H1 (cell line): Measurements from ENCODE around the gene GPC3. TPM values are rescaled to one million over a fixed set of nuclear protein-coding genes. Genes with fewer than 3 reads are reported as not detected.

ENCODE experiments used
- CTCF ChIA-PET: fragments of 300-600 bp; sonication (Branson Sonifier 250); formaldehyde crosslinking; loops from one replicate; lab custom pipeline; 2021; ENCODE audit not compliant: partially characterized antibody; lab: Charles Lee
- POLR2A ChIA-PET: fragments of 300-600 bp; sonication (Branson Sonifier 250); formaldehyde crosslinking; loops from one replicate; lab custom pipeline; 2021; ENCODE audit warnings: inconsistent platforms; ENCODE audit not compliant: partially characterized antibody; lab: Charles Lee
- DNase-seq, 2 experiments: peaks; one replicate each; pipeline versions ENCODE4 v3.0.0 to v3.0.0-alpha.2; 2010 to 2022; ENCODE audit warnings: low spot score in 2 of 2, low read depth in 1 of 2, mixed read lengths in 1 of 2
- FAIRE-seq: peaks from 2 replicates; lab custom pipeline; 2011; peaks lifted over from hg19 to GRCh38; lab: Jason Lieb, UNC
- H2AFZ ChIP-seq: 2 replicates; pipeline ENCODE4 v1.8.1; 2012; ENCODE audit warnings: low read length, inconsistent platforms
- H2AK5ac ChIP-seq: 2 replicates; pipeline ENCODE4 v1.6.1; 2013; ENCODE audit warnings: low read depth, low read length
- H2BK120ac ChIP-seq: replicated peaks from 2 replicates; pipeline ENCODE3; 2013; ENCODE audit warnings: low read depth, low read length, inconsistent platforms
- H2BK12ac ChIP-seq: 2 replicates; pipeline ENCODE4 v1.6.1; 2013; ENCODE audit warnings: low read depth, low read length
- H2BK15ac ChIP-seq: 2 replicates; pipeline ENCODE4 v1.6.1; 2013; ENCODE audit warnings: low read length
- H2BK20ac ChIP-seq: 2 replicates; pipeline ENCODE4 v1.6.1; 2013; ENCODE audit warnings: low read length
- H2BK5ac ChIP-seq: 2 replicates; pipeline ENCODE4 v1.6.1; 2013; ENCODE audit warnings: low read depth, low read length
- H3K14ac ChIP-seq: 2 replicates; pipeline ENCODE4 v1.6.1; 2013; ENCODE audit warnings: inconsistent platforms; ENCODE audit not compliant: insufficient read length
- H3K18ac ChIP-seq: 2 replicates; pipeline ENCODE4 v1.6.1; 2013; ENCODE audit warnings: low read length; ENCODE audit errors: extremely low read depth
- H3K23ac ChIP-seq: 2 replicates; pipeline ENCODE4 v1.6.1; 2013; ENCODE audit warnings: inconsistent platforms; ENCODE audit not compliant: insufficient read length
- H3K23me2 ChIP-seq: 2 replicates; pipeline ENCODE4 v1.6.1; 2013; ENCODE audit warnings: low read depth, low read length
- H3K27ac ChIP-seq: 2 replicates; pipeline ENCODE4 v1.6.1; 2011; ENCODE audit warnings: low read depth, low read length, inconsistent platforms
- H3K27me3 ChIP-seq, 4 experiments: replicated peaks in 1 of 4; 1 replicate in 1 of 4; 2 replicates in 3 of 4; pipeline versions ENCODE4 v1.6.1 to v1.8.1; 2011 to 2013; ENCODE audit warnings: low read length in 3 of 4, mild to moderate bottlenecking in 3 of 4, inconsistent platforms in 2 of 4, mixed read lengths in 2 of 4, moderate library complexity in 1 of 4; ENCODE audit not compliant: control insufficient read depth in 3 of 4, insufficient read depth in 3 of 4; ENCODE audit errors: extremely low read depth in 1 of 4
- H3K36me3 ChIP-seq, 4 experiments: 2 replicates each; pipeline versions ENCODE4 v1.6.1 to v1.8.1; 2011 to 2013; ENCODE audit warnings: mild to moderate bottlenecking in 4 of 4, low read length in 3 of 4, moderate library complexity in 2 of 4, control low read depth in 1 of 4, inconsistent platforms in 1 of 4; ENCODE audit not compliant: insufficient read depth in 4 of 4, control insufficient read depth in 2 of 4
- H3K4ac ChIP-seq: replicated peaks from 2 replicates; pipeline ENCODE3; 2013; ENCODE audit warnings: low read length, low read depth, mixed read lengths, inconsistent platforms; ENCODE audit not compliant: insufficient read length
- H3K4me1 ChIP-seq, 4 experiments: replicated peaks in 1 of 4; 1 replicate in 1 of 4; 2 replicates in 3 of 4; pipeline versions ENCODE4 v1.6.1 to v1.8.1; 2011 to 2013; ENCODE audit warnings: low read length in 3 of 4, inconsistent platforms in 2 of 4, mixed read lengths in 1 of 4; ENCODE audit not compliant: insufficient read depth in 4 of 4, control insufficient read depth in 3 of 4
- H3K4me2 ChIP-seq, 2 experiments: 2 replicates each; pipeline versions ENCODE4 v1.6.1 to v1.8.1; 2011 to 2013; ENCODE audit warnings: low read depth in 2 of 2, low read length in 2 of 2, control low read depth in 1 of 2, inconsistent platforms in 1 of 2, mild to moderate bottlenecking in 1 of 2; ENCODE audit not compliant: insufficient read depth in 1 of 2
- H3K4me3 ChIP-seq, 4 experiments: fragments of 200-600, 300-600 bp in 1 of 4; sonication (generic), shearing (Covaris generic), sonication (Bioruptor Twin) in 1 of 4; 2 replicates each; pipeline versions ENCODE4 v1.5.1 to v1.8.1; 2011 to 2016; ENCODE audit warnings: low read length in 4 of 4, low read depth in 3 of 4, control low read depth in 2 of 4, inconsistent platforms in 2 of 4, mild to moderate bottlenecking in 2 of 4, mixed read lengths in 1 of 4, moderate library complexity in 1 of 4; ENCODE audit not compliant: insufficient read depth in 2 of 4; ENCODE audit errors: extremely low read depth in 1 of 4
- H3K56ac ChIP-seq: replicated peaks from 2 replicates; pipeline ENCODE3; 2013; ENCODE audit warnings: low read depth, mild to moderate bottlenecking, mixed read lengths, low read length, inconsistent platforms; ENCODE audit not compliant: insufficient read length
- H3K79me1 ChIP-seq: 2 replicates; pipeline ENCODE4 v1.6.1; 2013; ENCODE audit warnings: low read depth, low read length, control low read depth
- H3K79me2 ChIP-seq, 2 experiments: 2 replicates each; pipeline versions ENCODE4 v1.6.1 to v1.8.1; 2012 to 2013; ENCODE audit warnings: low read length in 2 of 2, mild to moderate bottlenecking in 2 of 2, inconsistent platforms in 1 of 2; ENCODE audit not compliant: insufficient read depth in 2 of 2, control insufficient read depth in 1 of 2
- H3K9ac ChIP-seq, 4 experiments: replicated peaks in 1 of 4; 1 replicate in 1 of 4; 2 replicates in 3 of 4; pipeline versions ENCODE4 v1.6.1 to v1.8.1; 2011 to 2013; ENCODE audit warnings: low read depth in 3 of 4, low read length in 3 of 4, control low read depth in 2 of 4, mild to moderate bottlenecking in 2 of 4, moderate library complexity in 2 of 4, inconsistent platforms in 1 of 4; ENCODE audit errors: extremely low read depth in 1 of 4
- H3K9me3 ChIP-seq, 2 experiments: 2 replicates each; pipeline versions ENCODE4 v1.6.1 to v1.8.1; 2012 to 2013; ENCODE audit warnings: mild to moderate bottlenecking in 2 of 2, moderate library complexity in 2 of 2, control low read depth in 1 of 2, inconsistent platforms in 1 of 2, low read depth in 1 of 2, low read length in 1 of 2, mixed read lengths in 1 of 2; ENCODE audit not compliant: insufficient read depth in 2 of 2
- H4K20me1 ChIP-seq, 2 experiments: replicated peaks in 1 of 2; 2 replicates each; pipeline versions ENCODE3 to v1.8.1; 2011 to 2013; ENCODE audit warnings: inconsistent platforms in 2 of 2, low read length in 2 of 2, mild to moderate bottlenecking in 1 of 2; ENCODE audit not compliant: insufficient read depth in 2 of 2, control insufficient read depth in 1 of 2
- H4K5ac ChIP-seq: 2 replicates; pipeline ENCODE4 v1.6.1; 2013; ENCODE audit warnings: low read length, low read depth, mixed read lengths, inconsistent platforms; ENCODE audit not compliant: insufficient read length
- H4K8ac ChIP-seq: 2 replicates; pipeline ENCODE4 v1.8.0; 2013; ENCODE audit warnings: mild to moderate bottlenecking, moderate library complexity, low read length, inconsistent platforms; ENCODE audit not compliant: insufficient read depth; ENCODE audit errors: extremely low read depth
- H4K91ac ChIP-seq: replicated peaks from 2 replicates; pipeline ENCODE3; 2013; ENCODE audit warnings: low read length, mixed read lengths, inconsistent platforms; ENCODE audit not compliant: insufficient read length
- BRCA1 ChIP-seq: IDR thresholded peaks from 2 replicates; pipeline ENCODE4 v1.6.1; 2012; ENCODE audit warnings: low read depth, low read length, improper control_type of control experiment
- EP300 ChIP-seq, 2 experiments: IDR thresholded peaks; 1 replicate in 1 of 2; 2 replicates in 1 of 2; pipeline ENCODE4 v1.6.1; 2011 to 2012; ENCODE audit warnings: low read depth in 2 of 2, low read length in 2 of 2, mild to moderate bottlenecking in 2 of 2, borderline replicate concordance in 1 of 2, inconsistent platforms in 1 of 2, moderate library complexity in 1 of 2
- FOSL1 ChIP-seq: IDR thresholded peaks from 2 replicates; pipeline ENCODE4 v1.6.1; 2011; ENCODE audit warnings: mild to moderate bottlenecking, low read depth, low read length, moderate library complexity; ENCODE audit not compliant: insufficient read depth
- SAP30 ChIP-seq: fragments of 300-600 bp; sonication (generic); IDR thresholded peaks from 2 replicates; pipeline ENCODE4 v1.7.1; 2012; ENCODE audit warnings: low read length, moderate library complexity, mild to moderate bottlenecking, inconsistent platforms; ENCODE audit not compliant: insufficient read depth, insufficient replicate concordance
- SP4 ChIP-seq: IDR thresholded peaks from 2 replicates; pipeline ENCODE4 v1.6.1; 2012; ENCODE audit warnings: low read length, inconsistent platforms
- WGBS, 2 experiments: shearing (Covaris generic) in 1 of 2; methylation state at CpG; one replicate each; pipeline versions ENCODE4 v1.1.6 to v1.1.7; 2013 to 2015; ENCODE audit warnings: low lambda C conversion rate in 2 of 2, mixed read lengths in 2 of 2, inconsistent platforms in 1 of 2, low coverage in 1 of 2, missing lambda C conversion rate in 1 of 2; ENCODE audit not compliant: insufficient replicate concordance in 2 of 2, insufficient coverage in 1 of 2, insufficient read length in 1 of 2; ENCODE audit errors: extremely low coverage in 1 of 2, missing lambda C conversion rate in 1 of 2; 5-methylcytosine and 5-hydroxymethylcytosine counted together
- polyA plus RNA-seq, 7 experiments: library from polyadenylated mRNA; depleted of rRNA in 3 of 7; stranded (reverse) in 5 of 7; unstranded in 2 of 7; fragments of >200 nt in 5 of 7; fragments of 200-250 nt in 2 of 7; gene quantifications; 1 replicate in 5 of 7; 2 replicates in 1 of 7; 4 replicates in 1 of 7; pipeline versions ENCODE4 v1.2.1 to v1.2.3, GENCODE V29; 2011 to 2013; ENCODE audit warnings: missing spikeins in 2 of 7, mixed read lengths in 2 of 7
- total RNA-seq: library from RNA; stranded (reverse); fragmentation: NEBNext Ultra II Directional; extraction: Animal tissue kit (Norgen Biotek cat#: 25700); gene quantifications from 2 replicates; pipeline ENCODE4 v1.2.1, GENCODE V29; 2021

GPC3 gene
- total and polyA plus RNA-seq, 2 of the 8 experiments (the other 6 are each of a cell fraction or from before 2014, with no cell fraction given), result 64.8 to 71.9 TPM

DNA sequence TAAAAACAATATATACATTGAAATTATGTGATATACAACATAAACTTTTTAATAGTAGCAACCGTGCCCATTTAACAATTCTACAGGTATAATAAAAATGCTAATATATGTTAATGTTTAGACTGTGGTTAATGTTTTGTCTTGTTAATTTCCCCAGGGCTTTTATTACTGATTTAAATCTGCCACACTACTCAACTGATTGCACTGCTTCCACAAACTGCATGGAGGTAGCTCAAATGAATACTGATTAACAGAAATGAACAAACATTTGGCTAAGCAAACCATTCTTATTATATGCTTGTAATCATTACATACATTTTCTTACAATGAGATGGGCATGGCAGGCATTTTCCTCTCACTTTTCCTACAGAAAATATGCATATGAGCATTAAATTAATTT lies 275.9 kb downstream of the GPC3 start:
- DNase-seq (no peak), FAIRE-seq (peak; percentile 32)
- H3K4me2 ChIP-seq, result peak overlapping the region in 1 of 2 experiments; percentile 49; a peak in 2 of 4 replicates
- no peak overlapping the region for H3K4ac ChIP-seq
- H3K4me3 ChIP-seq, result peak overlapping the region in 1 of 4 experiments; percentile 30; a peak in 1 of 8 replicates
- no peaks in the 10 kb centered on the region for H3K79me2 ChIP-seq
- TF ChIP-seq BRCA1, result no peak
- no peak for TF ChIP-seq SP4
- TF ChIP-seq FOSL1, result no peak
- no peak for TF ChIP-seq EP300 (IDR thresholded peaks at IDR 0.05; ENCODE audit: borderline replicate concordance in 1 of 2, low read depth in 2 of 2, low read length in 2 of 2)
- no peak for TF ChIP-seq SAP30
- TF ChIP-seq, all 59 proteins: peak for 0
- H2BK15ac ChIP-seq, result no peak overlapping the region
- H3K18ac ChIP-seq, result no peak overlapping the region; the same call in 1 of the 2 replicates
- H2AK5ac ChIP-seq, result no peak overlapping the region
- H3K14ac ChIP-seq, result no peak overlapping the region
- peak overlapping the region; percentile 15 for H4K5ac ChIP-seq
- H2BK5ac ChIP-seq, result no peak overlapping the region
- H3K23ac ChIP-seq, result no peak overlapping the region
- no peak overlapping the region for H3K9ac ChIP-seq
- H2BK12ac ChIP-seq, result no peak overlapping the region
- H2BK20ac ChIP-seq, result no peak overlapping the region
- H3K56ac ChIP-seq, result no peak overlapping the region
- H3K27me3 ChIP-seq, result no peaks in the 10 kb centered on the region
- no peak overlapping the region for H3K27ac ChIP-seq
- H4K91ac ChIP-seq, result no peak overlapping the region
- H3K79me1 ChIP-seq, result no peaks in the 10 kb centered on the region
- ChIA-PET POLR2A (no interaction called here), CTCF (no interaction called here)
- no peak overlapping the region for H4K8ac ChIP-seq
- H4K20me1 ChIP-seq, result no peaks in the 10 kb centered on the region
- no peaks in the 10 kb centered on the region for H3K23me2 ChIP-seq
- H3K36me3 ChIP-seq, result no peaks in the 10 kb centered on the region
- WGBS, 2 experiments, result 17% methylated on average over 1 of the region's 1 CpG; no CpG with 5 or more reads in 1 of the 2 experiments
- H2AFZ ChIP-seq, result no peak overlapping the region
- H3K9me3 ChIP-seq, result no peaks in the 10 kb centered on the region
- H3K4me1 ChIP-seq, result peaks cover 0 to 15% (median 2%) of the 10 kb centered on the region in 4 experiments; a peak in 2 of 7 replicates
- H2BK120ac ChIP-seq, result no peak overlapping the region
